NCI-H1436 treated with DMSO at 0.1 percent for 48 hours (cell line): Measurements from ENCODE around the gene JCHAIN.

Experiments used
- DNase-seq: peaks from one replicate; lab custom pipeline; 2025; lab: John Stamatoyannopoulos, UW

Gene JCHAIN

GRCh38 chr4:70637239-70637913 is 28.9 kb downstream of the JCHAIN start:
- DNase-seq: no peak

DNA sequence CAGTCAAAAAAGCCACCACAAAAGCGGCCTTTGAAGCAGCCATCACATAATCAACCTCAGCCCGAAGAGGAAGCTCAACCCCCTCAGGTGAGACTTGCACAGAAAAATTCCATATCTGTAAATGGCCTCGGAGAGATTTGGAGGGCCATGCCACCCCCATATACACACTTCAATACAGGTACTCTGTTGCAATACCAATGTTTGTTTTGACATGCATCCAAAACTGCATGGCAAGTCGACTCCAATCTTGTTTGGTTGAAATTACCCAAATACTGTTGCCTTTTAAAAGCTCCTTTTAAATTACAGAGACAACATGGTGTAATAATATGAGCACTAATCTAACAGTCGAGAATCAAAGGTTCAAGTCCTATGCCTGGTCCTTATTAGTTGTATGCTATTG is 31.8 kb downstream of the JCHAIN start:
- no peak for DNase-seq

GRCh38 chr4:70632028-70632427 is 34.3 kb downstream of the JCHAIN start:
- DNase-seq: no peak

- no peak for DNase-seq
Observed at GRCh38 chr4:70630162-70630561, 36.1 kb downstream of the JCHAIN start.

GRCh38 chr4:70629469-70630090 is 36.7 kb downstream of the JCHAIN start:
- no peak for DNase-seq

- DNase-seq: no peak
Observed at GRCh38 chr4:70628444-70628843, 37.9 kb downstream of the JCHAIN start, which contains the start of gene ENAM. TSS of gene ENAM (plus strand) at chr4:70628744. CDS start at chr4:70629501, 757 bp downstream.

DNA sequence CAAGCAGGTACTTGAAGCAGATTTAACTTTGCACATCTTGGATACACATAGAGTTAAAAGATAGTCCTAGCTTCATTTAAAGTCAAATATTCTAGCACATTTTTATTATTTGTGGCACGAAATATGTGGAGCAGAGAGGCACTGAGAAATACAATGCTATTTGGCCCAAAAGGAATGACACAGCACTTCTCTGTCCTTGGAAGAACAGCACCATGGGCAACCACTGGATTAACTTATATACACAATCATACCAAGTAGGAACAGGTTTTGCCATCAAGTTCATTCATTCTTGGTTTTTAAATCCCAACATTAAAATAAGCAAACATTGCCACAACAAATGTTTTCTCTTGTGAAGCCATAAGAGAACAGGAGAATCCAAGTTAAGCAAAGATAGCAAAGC is 38.7 kb downstream of the JCHAIN start:
- DNase-seq: no peak

DNA sequence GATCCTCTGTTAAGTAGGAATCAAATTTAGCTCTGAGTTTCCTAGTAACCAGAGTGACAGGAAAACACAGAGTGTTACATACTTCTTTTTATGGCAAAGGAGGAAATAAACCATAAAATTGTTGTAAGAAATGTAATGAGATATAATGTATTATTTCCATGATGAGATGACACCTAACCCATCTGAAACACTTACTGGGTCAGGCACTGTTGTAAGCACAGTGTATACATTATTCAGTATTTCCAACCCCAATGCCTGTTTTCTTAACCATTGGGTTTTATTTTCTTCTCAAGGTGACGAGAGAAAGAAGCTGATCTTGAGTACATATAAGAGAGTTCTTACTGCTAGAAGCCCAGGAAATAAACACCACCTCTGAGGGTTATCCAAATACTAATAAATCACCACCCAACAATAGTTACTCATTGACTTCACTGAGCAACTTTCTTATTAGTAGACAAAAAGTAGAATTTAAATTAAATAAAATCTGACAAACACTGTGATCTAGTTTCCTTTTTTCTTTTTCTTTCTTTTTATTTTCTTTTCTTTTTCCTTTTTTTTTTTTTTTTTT is 42.0 kb downstream of the JCHAIN start:
- no peak for DNase-seq

DNA sequence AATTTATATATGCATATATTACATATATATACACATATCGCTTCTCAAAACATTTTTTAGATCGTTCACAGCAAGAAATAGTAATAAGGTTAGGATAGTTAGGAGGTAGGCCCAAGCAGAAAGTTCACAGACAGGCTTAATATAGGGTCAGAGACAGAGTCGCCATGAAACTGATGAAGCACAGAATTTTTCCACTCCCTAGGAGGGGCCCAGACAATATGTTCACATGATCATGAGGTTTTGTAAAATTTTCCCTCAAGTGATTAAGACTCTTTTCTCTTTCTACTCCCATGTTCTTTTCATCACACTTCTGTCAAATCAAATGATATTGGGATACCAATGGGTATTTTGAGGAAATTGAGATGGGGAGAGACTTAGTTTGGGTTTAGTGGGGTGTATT is 43.0 kb downstream of the JCHAIN start:
- DNase-seq: no peak

GRCh38 chr4:70619778-70620177 is 46.5 kb downstream of the JCHAIN start:
- no peak for DNase-seq

DNA sequence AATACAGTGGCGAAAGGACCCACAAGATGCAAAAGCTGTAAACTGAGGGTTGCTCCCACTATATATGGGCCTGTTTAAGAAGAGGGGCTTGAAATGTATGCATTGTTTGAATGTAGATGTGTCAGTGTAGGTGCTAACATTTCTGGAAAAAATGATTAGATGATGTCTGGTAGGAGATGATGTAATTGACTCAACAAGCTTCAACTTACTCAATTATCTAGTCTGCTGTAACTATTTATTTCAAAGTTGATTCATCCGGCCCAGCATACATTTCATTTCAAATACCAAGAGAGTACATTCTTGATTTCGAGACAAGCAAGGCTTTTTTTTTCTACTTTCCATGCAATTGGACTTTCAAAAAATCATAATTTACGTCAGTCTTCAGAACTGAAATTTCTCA is 47.0 kb downstream of the JCHAIN start:
- DNase-seq: no peak

- no peak for DNase-seq
Observed at GRCh38 chr4:70614184-70614555, 52.1 kb downstream of the JCHAIN start.

DNA sequence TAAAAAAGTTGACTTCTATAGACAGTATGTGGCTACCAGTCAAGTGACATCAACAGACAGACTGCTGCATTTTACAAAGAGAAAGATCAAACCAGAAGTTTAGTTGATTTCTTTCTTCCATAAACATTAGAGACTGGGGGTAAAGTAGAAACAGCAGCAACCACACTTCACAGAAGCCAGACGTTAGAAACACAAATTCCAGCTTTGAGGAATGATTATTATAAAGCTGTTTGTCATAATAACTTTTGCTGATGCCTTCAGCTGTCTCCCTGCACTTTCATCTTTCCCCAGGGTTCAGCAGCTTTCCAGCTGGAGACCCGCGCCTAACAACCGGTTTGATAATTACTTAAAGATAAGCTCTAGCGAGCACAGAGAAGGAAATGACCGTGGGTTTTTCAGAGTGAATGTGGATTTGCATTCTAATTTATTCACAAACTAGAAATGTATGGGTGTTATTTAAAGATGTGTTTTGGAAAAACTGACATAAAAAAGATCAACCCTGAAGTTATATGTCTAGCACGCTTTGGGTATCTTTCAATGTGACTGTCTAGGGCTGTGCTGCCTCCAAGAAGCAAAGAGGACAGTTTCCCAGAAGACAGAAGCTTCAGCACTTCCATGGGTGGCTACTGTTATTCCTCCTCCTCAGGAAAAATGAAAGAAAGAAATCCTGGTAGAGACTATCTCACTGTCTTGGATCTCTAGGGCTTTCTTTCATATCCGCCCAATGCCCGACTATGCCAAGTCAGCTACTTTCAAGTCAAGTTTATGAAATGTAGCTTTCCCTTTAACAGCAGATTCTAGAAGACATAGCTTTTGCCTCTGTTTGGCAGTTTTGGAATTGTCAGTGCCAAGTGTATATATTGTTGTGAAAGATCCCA is 52.8 kb downstream of the JCHAIN start:
- no peak for DNase-seq

- no peak for DNase-seq
Observed at GRCh38 chr4:70608324-70608723, 58.0 kb downstream of the JCHAIN start.

- DNase-seq: no peak
Observed at GRCh38 chr4:70607334-70607853, 58.9 kb downstream of the JCHAIN start.

GRCh38 chr4:70606459-70606858 is 59.8 kb downstream of the JCHAIN start:
- DNase-seq: no peak
